Fibroblast of skin of right quadriceps (primary cell): Measurements from ENCODE around the gene PTPRG.

ENCODE experiments used
- DNase-seq: peaks from one replicate; pipeline ENCODE4 v3.0.0-alpha.2; 2013

The PTPRG gene

GRCh38 chr3:61663356-61664104, 102.2 kb downstream of the PTPRG start:
- DNase-seq = peak; percentile 32

GRCh38 chr3:61664105-61664482, 102.7 kb downstream of the PTPRG start:
- DNase-seq = peak; percentile 99

GRCh38 chr3:61665121-61665520, 103.8 kb downstream of the PTPRG start:
- DNase-seq = no peak

GRCh38 chr3:61665987-61666386, 104.6 kb downstream of the PTPRG start:
- no peak for DNase-seq

- peak; percentile 61 for DNase-seq
These were observed 105.4 kb downstream of the PTPRG start for GRCh38 chr3:61666615-61667330.

- peak; percentile 42 for DNase-seq
These were observed 106.0 kb downstream of the PTPRG start for GRCh38 chr3:61667383-61667782.

- no peak for DNase-seq
These were observed 106.4 kb downstream of the PTPRG start for GRCh38 chr3:61667814-61668213.

GRCh38 chr3:61668317-61668864, 107.0 kb downstream of the PTPRG start:
- no peak for DNase-seq

GRCh38 chr3:61669203-61669602, 107.8 kb downstream of the PTPRG start:
- no peak for DNase-seq

DNA sequence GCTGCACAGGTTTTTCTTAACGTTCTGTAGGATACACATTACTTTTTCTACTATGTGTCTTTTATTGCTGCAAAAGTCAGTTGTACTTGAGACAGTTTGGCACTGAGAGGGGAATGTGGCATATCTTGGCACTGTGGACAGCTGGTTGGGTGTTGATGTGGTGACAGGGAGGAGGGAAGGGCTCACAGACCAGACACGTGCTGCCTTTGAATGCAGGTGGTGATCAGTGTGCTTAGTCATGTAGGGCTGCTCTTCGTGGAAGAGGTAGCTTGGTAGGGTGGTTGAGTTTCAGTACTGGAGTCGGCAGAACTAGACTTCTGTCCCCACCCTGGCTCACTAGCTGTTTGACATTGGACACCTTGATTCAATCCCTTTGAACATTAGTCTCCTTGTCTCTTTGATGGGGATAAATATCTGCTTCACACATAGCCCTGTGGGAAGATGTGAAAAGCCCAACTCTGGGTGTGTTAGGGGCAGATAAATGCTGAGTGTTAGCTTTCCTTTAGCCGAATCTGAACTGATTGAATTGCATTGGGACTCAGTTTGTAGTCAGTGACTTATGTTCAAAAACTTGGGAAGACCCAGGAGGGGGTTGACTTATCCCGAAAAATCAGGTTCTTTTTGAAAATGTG, 108.4 kb downstream of the PTPRG start:
- DNase-seq = no peak

GRCh38 chr3:61673651-61674050, 112.3 kb downstream of the PTPRG start:
- DNase-seq = no peak

- DNase-seq = no peak
These were observed 113.2 kb downstream of the PTPRG start for GRCh38 chr3:61674596-61674995.

GRCh38 chr3:61679026-61679425, 117.7 kb downstream of the PTPRG start:
- no peak for DNase-seq

DNA sequence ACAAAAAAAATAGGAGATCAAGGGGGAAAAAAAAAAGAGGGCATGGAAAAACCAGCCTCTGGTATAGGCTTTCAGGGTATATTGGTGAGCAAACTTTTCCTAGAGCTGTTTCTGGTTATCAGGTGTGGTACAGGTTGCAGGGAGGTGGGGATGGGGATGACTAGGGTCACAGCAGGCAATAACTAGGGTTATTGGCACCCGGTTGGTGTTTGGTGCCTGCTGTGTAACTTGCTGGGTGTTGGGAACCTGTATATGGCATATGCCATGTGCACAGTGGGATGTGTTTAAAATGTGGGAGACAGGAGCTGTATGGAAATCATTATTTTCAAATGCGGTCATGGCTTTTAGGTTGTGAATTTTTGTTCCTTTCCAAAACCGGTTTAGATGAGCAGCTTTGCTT, 119.2 kb downstream of the PTPRG start:
- DNase-seq = no peak

GRCh38 chr3:61681636-61682035, 120.3 kb downstream of the PTPRG start:
- no peak for DNase-seq

DNA sequence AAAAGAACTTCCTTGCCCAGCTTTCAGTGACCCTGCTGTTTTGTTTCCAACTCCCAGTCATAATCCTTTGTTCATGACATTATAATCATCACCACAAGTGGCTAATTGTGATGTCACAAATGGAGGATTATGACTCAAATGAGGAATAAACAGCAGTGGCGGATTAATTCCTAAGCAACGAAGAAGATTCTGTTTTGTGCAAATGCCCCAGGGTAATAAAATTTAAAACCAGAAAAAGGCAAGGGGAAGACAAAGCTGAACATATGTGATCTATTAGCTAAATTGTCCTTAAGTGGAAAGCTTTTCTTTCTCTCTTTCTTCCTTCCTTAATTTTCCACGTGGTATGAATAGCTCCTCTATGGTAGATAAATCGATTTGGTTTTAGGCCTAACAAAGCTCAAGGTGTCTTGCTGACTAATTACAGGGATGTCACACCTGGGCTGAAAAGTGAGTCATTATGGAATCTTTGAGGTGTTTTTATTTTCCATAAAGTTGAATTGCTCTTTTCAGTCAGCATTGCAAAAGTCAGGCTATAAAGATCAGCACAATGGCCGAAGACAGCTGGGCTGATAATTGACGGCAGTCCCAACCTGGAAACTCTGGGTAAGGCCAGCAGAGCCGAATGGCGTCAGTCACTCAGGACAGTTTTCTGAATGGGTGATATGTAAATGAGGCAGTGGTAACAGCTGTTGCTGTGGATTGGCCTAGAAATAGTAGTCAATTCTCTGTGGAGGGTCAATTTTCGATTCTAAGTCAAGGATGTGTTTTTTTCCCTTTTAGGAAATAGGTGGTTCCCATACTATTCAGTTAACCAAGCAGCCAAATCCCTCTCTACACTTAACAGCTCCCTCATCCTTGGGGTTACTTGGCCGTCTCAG, 121.5 kb downstream of the PTPRG start:
- DNase-seq = peak; percentile 94

DNA sequence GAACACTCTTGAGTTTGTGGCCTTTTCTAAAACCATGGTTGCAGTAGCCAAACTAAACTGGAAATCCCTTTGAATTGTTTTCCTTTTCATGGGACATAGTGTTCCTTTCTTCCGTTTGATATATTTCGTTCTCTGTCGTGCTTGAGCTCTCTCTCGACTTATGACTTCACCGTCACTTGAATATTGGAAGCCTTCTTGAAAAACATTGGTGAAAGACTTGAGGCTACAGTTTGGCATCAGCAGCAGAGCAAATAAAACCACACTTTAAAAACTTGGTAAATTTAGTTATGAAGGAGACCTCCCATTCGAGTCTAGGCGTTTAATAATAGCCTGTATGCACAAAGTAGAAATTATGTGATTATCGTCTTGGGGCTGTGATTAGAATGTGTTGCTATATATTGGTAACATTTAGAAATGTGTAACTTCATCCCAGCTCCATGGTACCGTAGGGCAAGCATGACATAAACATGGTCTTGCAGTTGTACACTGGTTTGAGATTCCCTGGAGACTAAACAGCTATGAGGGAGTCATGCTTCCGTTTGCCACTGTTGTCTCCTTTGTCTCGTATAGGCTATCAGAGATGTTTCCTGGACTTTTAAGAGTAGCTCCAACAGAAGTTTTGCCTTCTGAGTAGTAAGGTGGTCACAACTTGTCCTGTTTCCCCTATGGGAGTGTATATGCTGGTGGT, 122.3 kb downstream of the PTPRG start:
- DNase-seq = no peak

- DNase-seq = no peak
These were observed 123.0 kb downstream of the PTPRG start for GRCh38 chr3:61684386-61684785.

DNA sequence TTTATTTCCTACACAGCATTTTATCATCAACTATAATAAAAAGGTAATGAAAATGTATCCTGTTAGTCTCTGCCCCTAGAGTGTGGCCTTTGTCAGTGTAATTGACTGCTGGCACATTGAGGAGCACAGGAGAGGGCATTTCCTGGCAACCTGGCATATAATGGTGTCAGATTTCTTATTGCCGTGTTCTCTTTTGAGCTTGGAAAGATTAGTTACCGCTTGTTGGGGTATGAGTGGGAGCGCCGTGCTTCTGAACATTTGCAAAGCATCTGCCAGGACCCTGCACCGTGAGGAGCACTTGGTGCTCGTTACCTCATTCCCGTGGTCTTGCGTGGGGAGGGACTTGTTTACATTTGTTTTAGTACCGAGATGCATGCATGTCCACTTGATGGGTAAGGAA, 124.4 kb downstream of the PTPRG start:
- no peak for DNase-seq

GRCh38 chr3:61686228-61686648, 124.9 kb downstream of the PTPRG start:
- no peak for DNase-seq

DNA sequence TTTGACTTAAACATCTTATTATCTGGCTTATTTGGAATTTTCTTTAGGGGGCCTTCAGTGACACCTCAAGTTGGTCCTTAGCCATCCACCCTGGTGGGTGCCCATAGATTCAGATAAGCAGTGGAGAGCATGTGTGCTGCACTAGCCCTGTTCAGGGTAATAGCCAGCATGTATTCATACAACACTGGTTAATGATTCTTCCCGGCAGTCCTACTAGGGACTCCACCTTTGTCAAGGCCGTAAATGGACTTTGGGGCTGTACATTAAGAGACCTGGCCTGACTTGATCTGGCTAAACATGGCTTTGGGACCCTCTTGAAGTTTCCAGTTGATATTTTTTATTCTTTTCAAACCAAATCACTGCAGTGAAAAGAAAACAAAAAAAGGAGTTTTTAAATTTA, 125.8 kb downstream of the PTPRG start:
- DNase-seq = no peak

DNA sequence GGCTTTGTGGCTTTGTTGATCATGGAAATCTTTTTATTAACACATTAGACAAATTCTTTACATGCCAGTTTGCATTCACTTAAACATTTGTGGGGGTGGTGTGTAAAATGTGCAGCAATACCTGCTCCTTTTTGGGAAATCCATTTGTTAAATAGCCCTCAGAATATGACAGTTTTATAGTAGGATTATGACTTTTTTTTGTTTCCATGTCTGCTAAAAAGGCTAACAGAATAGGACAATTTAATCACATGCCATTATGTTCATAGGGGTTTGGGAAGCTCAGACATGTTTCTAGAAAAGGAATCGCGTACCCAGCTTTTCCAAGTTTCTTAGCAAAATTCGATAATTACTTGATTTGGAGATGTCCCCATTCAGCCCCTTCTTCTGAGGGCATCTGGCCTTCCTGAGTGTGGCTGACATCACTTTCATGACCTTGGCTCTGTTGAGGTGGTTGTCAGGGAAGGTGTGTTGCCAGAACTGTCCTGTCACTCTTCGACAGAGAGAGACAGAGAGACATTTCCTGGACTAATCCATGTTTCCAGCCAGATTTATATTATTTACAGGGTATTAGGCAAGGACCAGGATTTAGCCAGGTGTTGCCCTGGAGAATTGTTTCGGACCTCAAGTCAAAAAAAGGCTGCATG, 126.4 kb downstream of the PTPRG start:
- DNase-seq = peak; percentile 59
